Neural progenitor cell (in vitro differentiated cells): ENCODE data around the gene SMAP1. TPM values are rescaled to one million over a fixed set of nuclear protein-coding genes. Genes with fewer than 3 reads are reported as not detected.

Experiments used
- DNase-seq: peaks from one replicate; pipeline ENCODE4 v3.0.0-alpha.2; 2016; ENCODE audit warnings: low spot score
- H2AFZ ChIP-seq: fragments of 200-600 bp; sonication (generic); replicated peaks from 2 replicates; pipeline ENCODE4 v1.6.1; 2016; ENCODE audit warnings: antibody characterized with exemption
- H3F3A ChIP-seq: fragments of 200-600 bp; sonication (generic); 2 replicates; pipeline ENCODE4 v1.6.1; 2016; ENCODE audit warnings: antibody characterized with exemption, low read depth
- H3K27ac ChIP-seq: fragments of 200-600 bp; sonication (generic); 2 replicates; pipeline ENCODE4 v1.5.1; 2016; ENCODE audit warnings: mild to moderate bottlenecking
- H3K27me3 ChIP-seq: fragments of 200-600 bp; sonication (generic); 2 replicates; pipeline ENCODE4 v1.6.1; 2016; ENCODE audit warnings: mild to moderate bottlenecking, moderate library complexity
- H3K36me3 ChIP-seq: fragments of 200-600 bp; sonication (generic); 2 replicates; pipeline ENCODE4 v1.5.1; 2016
- H3K4me1 ChIP-seq: fragments of 200-600 bp; sonication (generic); 2 replicates; pipeline ENCODE4 v1.6.1; 2016; ENCODE audit warnings: mixed run types
- H3K4me2 ChIP-seq: fragments of 200-600 bp; sonication (generic); 2 replicates; pipeline ENCODE4 v1.6.1; 2016
- H3K4me3 ChIP-seq: fragments of 200-600 bp; sonication (generic); 2 replicates; pipeline ENCODE4 v1.5.1; 2016
- H3K79me2 ChIP-seq: fragments of 200-600 bp; sonication (generic); 2 replicates; pipeline ENCODE4 v1.6.1; 2016; ENCODE audit warnings: low read depth
- H3K9ac ChIP-seq: fragments of 200-600 bp; sonication (generic); 2 replicates; pipeline ENCODE4 v1.6.1; 2016
- H3K9me3 ChIP-seq: fragments of 200-600 bp; sonication (generic); 2 replicates; pipeline ENCODE4 v1.5.1; 2016; ENCODE audit warnings: low read depth
- H4K20me1 ChIP-seq: fragments of 200-600 bp; sonication (generic); 2 replicates; pipeline ENCODE4 v1.6.1; 2016; ENCODE audit warnings: low read depth
- H3K27ac Mint-ChIP-seq: 3 replicates; pipeline ENCODE4 v1.8.0; 2021; ENCODE audit warnings: mixed read lengths
- H3K27me3 Mint-ChIP-seq: 2 replicates; pipeline ENCODE4 v1.8.0; 2022; ENCODE audit warnings: low read depth, mild to moderate bottlenecking, inconsistent platforms, moderate library complexity, mixed read lengths; ENCODE audit not compliant: insufficient read depth
- H3K36me3 Mint-ChIP-seq: 3 replicates; pipeline ENCODE4 v1.8.0; 2021; ENCODE audit warnings: mixed read lengths
- H3K4me1 Mint-ChIP-seq: 3 replicates; pipeline ENCODE4 v1.8.0; 2021; ENCODE audit warnings: mixed read lengths
- H3K4me3 Mint-ChIP-seq: 3 replicates; pipeline ENCODE4 v1.8.0; 2021; ENCODE audit warnings: mild to moderate bottlenecking, moderate library complexity, mixed read lengths
- H3K9me3 Mint-ChIP-seq: 3 replicates; pipeline ENCODE4 v1.8.0; 2020; ENCODE audit warnings: mixed read lengths
- EZH2 ChIP-seq: fragments of 200-600 bp; sonication (generic); IDR thresholded peaks from 2 replicates; pipeline ENCODE4 v1.6.1; 2017; ENCODE audit warnings: antibody characterized with exemption, mild to moderate bottlenecking, moderate library complexity
- EZH2phosphoT487 ChIP-seq: fragments of 200-600 bp; sonication (generic); IDR thresholded peaks from 2 replicates; pipeline ENCODE4 v1.6.1; 2017; ENCODE audit warnings: antibody characterized with exemption
- total RNA-seq: library from RNA; depleted of rRNA; stranded (reverse); fragments of >200 nt; gene quantifications from 2 replicates; pipeline ENCODE4 v1.2.3, GENCODE V29; 2015; ENCODE audit warnings: low replicate concordance
- TF ChIP-seq, protein P1 (sequence below): fragments of 200-600 bp; sonication (generic); IDR thresholded peaks from 2 replicates; pipeline ENCODE4 v1.5.1; 2017; ENCODE audit warnings: antibody characterized with exemption, mild to moderate bottlenecking

Gene SMAP1
- total RNA-seq, 1 donor from 2014 or later = 36.5 TPM

DNA sequence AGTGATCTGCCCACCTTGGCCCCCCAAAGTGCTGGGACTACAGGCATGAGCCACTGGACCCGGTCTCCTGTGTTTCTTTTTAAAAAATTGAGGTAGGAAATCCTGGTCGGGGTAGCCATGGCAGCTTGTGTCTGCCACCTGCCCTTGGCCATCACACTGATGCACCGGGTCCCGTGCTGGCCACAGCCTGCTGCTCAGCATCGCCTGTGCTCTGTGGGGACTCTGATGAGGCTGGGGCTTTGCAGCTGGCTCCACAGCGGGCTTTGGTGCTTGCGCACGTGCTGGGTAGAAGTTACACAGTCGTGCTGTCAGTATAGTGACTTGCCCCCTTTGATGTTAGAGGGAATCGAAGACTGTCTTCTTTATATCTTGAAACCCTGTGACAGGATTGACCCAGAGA lies 66.7 kb downstream of the SMAP1 start:
- H3F3A ChIP-seq = no peaks in the 10 kb centered on the region
- Mint-ChIP-seq H3K4me1 (no peaks in the 10 kb centered on the region), H3K4me3 (no peak overlapping the region), H3K27ac (no peak overlapping the region), H3K9me3 (peaks cover 4% of the 10 kb centered on the region), H3K27me3 (no peaks in the 10 kb centered on the region), H3K36me3 (peaks cover 18% of the 10 kb centered on the region)
- DNase-seq = no peak
- no peak overlapping the region for H3K27ac ChIP-seq
- H3K4me1 ChIP-seq = no peaks in the 10 kb centered on the region
- H3K4me2 ChIP-seq = no peak overlapping the region
- H3K9me3 ChIP-seq = no peaks in the 10 kb centered on the region
- no peaks in the 10 kb centered on the region for H4K20me1 ChIP-seq
- TF ChIP-seq, protein P1, sequence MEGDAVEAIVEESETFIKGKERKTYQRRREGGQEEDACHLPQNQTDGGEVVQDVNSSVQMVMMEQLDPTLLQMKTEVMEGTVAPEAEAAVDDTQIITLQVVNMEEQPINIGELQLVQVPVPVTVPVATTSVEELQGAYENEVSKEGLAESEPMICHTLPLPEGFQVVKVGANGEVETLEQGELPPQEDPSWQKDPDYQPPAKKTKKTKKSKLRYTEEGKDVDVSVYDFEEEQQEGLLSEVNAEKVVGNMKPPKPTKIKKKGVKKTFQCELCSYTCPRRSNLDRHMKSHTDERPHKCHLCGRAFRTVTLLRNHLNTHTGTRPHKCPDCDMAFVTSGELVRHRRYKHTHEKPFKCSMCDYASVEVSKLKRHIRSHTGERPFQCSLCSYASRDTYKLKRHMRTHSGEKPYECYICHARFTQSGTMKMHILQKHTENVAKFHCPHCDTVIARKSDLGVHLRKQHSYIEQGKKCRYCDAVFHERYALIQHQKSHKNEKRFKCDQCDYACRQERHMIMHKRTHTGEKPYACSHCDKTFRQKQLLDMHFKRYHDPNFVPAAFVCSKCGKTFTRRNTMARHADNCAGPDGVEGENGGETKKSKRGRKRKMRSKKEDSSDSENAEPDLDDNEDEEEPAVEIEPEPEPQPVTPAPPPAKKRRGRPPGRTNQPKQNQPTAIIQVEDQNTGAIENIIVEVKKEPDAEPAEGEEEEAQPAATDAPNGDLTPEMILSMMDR = no peak
- TF ChIP-seq EZH2phosphoT487 = no peak
- TF ChIP-seq EZH2 = no peak
- H3K79me2 ChIP-seq = no peaks in the 10 kb centered on the region
- H3K27me3 ChIP-seq = no peaks in the 10 kb centered on the region
- H2AFZ ChIP-seq = no peak overlapping the region
- H3K4me3 ChIP-seq = no peak overlapping the region
- H3K36me3 ChIP-seq = peaks cover 3% of the 10 kb centered on the region
- no peak overlapping the region for H3K9ac ChIP-seq

DNA sequence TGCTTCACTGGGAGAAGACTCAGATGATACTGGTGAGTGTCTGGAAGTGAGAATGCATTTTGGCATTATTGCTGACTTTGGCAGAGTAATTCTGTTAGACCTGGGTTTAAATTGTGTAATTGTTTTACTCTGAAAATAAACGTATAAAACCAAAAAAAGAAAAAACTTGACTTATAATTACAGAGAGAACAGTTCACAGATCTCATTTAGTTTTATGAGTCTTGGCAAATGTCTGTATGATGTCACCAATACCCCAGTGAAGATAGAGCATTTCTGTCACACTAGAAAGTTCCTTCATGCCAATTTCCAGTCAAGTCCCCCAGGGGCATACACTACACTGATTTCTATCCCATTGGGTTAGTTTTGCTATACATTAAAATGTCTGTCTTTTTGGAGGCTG lies 67.3 kb downstream of the SMAP1 start:
- Mint-ChIP-seq H3K36me3 (peaks cover 20% of the 10 kb centered on the region), H3K27me3 (no peaks in the 10 kb centered on the region), H3K4me3 (no peak overlapping the region), H3K9me3 (peaks cover 4% of the 10 kb centered on the region), H3K4me1 (no peaks in the 10 kb centered on the region), H3K27ac (no peak overlapping the region)
- Histone ChIP-seq H3K4me1 (no peaks in the 10 kb centered on the region), H3K4me3 (no peak overlapping the region), H3K27ac (no peak overlapping the region), H3K27me3 (no peaks in the 10 kb centered on the region), H3K36me3 (peaks cover 8% of the 10 kb centered on the region), H3K9me3 (no peaks in the 10 kb centered on the region), H3F3A (no peaks in the 10 kb centered on the region), H3K79me2 (no peaks in the 10 kb centered on the region), H3K4me2 (no peak overlapping the region), H4K20me1 (no peaks in the 10 kb centered on the region), H2AFZ (no peak overlapping the region), H3K9ac (no peak overlapping the region)
- DNase-seq = no peak
- no peak for TF ChIP-seq EZH2
- TF ChIP-seq, protein P1 = no peak
- no peak for TF ChIP-seq EZH2phosphoT487

DNA sequence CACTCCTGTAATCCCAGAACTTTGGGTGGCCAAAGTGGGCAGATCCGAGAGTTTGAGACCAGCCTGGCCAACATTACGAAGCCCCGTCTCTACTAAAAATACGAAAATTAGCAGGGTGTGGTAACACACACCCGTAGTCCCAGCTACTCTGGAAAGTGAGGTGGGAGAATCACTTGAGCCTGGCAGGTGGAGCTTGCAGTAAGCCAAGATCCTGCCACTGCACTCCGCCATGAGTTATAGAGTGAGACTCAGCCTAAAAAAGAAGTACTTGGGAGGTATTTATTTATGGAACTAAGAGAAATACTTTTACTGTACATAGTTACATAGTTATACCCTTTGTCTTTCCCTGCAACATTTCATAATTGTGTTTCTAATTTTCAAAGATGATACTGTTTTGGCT lies 67.8 kb downstream of the SMAP1 start:
- no peak overlapping the region for H3K27ac Mint-ChIP-seq
- Histone ChIP-seq H3K27me3 (no peaks in the 10 kb centered on the region), H3K9ac (no peak overlapping the region), H3K4me1 (no peaks in the 10 kb centered on the region), H3K27ac (no peak overlapping the region), H3K36me3 (peaks cover 8% of the 10 kb centered on the region), H3K4me2 (no peak overlapping the region), H3K9me3 (no peaks in the 10 kb centered on the region), H3K79me2 (no peaks in the 10 kb centered on the region), H3K4me3 (no peak overlapping the region), H3F3A (no peaks in the 10 kb centered on the region), H2AFZ (no peak overlapping the region), H4K20me1 (no peaks in the 10 kb centered on the region)
- H3K4me1 Mint-ChIP-seq = no peaks in the 10 kb centered on the region
- TF ChIP-seq, protein P1 = no peak
- TF ChIP-seq EZH2phosphoT487 (no peak), EZH2 (no peak)
- H3K4me3 Mint-ChIP-seq = no peak overlapping the region
- no peaks in the 10 kb centered on the region for H3K27me3 Mint-ChIP-seq
- no peak for DNase-seq
- H3K36me3 Mint-ChIP-seq = peaks cover 20% of the 10 kb centered on the region
- H3K9me3 Mint-ChIP-seq = peaks cover 6% of the 10 kb centered on the region

DNA sequence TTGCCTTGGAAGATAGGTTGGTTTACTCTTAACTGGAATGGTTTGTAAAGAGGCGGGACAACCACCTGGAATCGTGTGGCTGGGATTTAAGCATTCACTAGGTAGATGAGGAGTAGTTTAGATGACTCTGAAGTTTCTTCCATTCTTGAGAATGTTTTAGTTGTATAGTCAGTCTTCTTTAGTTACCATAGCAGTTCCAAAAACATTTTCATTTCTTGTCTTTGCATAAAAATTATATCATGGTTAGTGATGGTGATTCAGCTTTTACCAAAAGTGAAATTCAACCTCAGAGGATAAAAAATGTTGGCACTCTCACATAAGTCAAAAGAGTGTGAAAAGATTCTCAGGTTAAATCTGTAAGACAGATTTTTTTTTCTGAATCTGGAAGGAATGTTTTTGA lies 70.3 kb downstream of the SMAP1 start:
- peaks cover 18% of the 10 kb centered on the region for H3K9me3 Mint-ChIP-seq
- H3K4me1 Mint-ChIP-seq = no peaks in the 10 kb centered on the region
- no peak overlapping the region for H3K27ac ChIP-seq
- no peak for TF ChIP-seq EZH2phosphoT487
- TF ChIP-seq, protein P1 = no peak
- no peak for TF ChIP-seq EZH2
- H3K4me2 ChIP-seq = no peak overlapping the region
- H3K27ac Mint-ChIP-seq = no peak overlapping the region
- no peaks in the 10 kb centered on the region for H3K27me3 ChIP-seq
- no peak overlapping the region for H2AFZ ChIP-seq
- DNase-seq = no peak
- H3F3A ChIP-seq = no peaks in the 10 kb centered on the region
- no peak overlapping the region for H3K4me3 ChIP-seq
- no peaks in the 10 kb centered on the region for H3K79me2 ChIP-seq
- no peak overlapping the region for H3K9ac ChIP-seq
- H4K20me1 ChIP-seq = no peaks in the 10 kb centered on the region
- no peaks in the 10 kb centered on the region for H3K9me3 ChIP-seq
- peaks cover 31% of the 10 kb centered on the region for H3K36me3 Mint-ChIP-seq
- H3K27me3 Mint-ChIP-seq = no peaks in the 10 kb centered on the region
- no peaks in the 10 kb centered on the region for H3K4me1 ChIP-seq
- H3K36me3 ChIP-seq = peaks cover 8% of the 10 kb centered on the region
- H3K4me3 Mint-ChIP-seq = no peak overlapping the region
